Measurements from ENCODE around the gene TTLL5.

Gene TTLL5

DNA sequence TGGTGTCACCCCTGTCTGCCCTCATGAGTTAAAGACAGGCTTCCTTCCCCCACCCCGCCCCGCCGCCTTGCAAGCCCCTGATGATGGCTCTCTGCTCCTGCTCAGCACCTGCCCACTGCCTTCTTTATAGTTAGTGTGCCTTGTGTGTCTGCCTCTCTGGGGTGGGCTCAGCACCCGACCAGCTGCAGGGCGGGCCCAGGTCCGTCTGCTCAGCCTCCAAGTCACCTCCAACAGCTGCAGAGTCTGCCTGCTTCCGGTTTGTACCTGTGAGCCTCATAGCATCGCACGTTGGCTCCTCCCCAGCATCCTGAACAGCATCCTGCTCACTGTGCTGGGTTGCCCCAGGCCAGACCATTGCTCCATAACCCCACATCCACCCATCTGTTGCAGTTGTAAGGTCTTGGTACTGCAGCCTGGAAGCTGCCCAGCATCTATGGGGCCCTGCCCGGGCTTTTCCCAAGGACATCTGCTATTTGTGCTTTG, 317.2 kb downstream of the TTLL5 start:
- DNase-seq, result no peak

DNA sequence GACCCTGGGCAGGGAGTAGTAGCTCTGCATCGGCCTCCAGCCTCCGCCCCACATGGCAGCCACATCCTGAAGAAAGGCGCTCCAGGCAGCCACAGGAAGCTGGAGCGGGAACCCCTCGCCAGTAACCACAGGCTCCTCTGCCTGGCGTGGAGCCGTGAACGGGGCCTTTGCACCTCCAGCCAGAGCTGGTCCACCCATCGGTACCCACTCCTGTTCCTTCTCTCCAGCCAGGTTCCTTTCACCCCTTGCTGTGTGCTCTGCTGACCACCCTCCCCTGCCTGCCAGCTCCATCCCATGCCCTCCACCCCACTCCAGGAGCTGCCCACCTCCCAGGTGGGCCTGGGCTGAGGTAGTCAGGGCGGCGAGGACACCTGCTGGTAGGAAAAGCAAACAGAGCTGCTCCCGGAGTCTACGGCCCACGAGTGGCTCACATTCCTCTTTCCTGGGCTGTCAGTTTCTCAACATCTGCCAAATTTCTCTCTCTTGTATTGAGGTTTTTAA, 318.1 kb downstream of the TTLL5 start:
- no peak for DNase-seq

DNA sequence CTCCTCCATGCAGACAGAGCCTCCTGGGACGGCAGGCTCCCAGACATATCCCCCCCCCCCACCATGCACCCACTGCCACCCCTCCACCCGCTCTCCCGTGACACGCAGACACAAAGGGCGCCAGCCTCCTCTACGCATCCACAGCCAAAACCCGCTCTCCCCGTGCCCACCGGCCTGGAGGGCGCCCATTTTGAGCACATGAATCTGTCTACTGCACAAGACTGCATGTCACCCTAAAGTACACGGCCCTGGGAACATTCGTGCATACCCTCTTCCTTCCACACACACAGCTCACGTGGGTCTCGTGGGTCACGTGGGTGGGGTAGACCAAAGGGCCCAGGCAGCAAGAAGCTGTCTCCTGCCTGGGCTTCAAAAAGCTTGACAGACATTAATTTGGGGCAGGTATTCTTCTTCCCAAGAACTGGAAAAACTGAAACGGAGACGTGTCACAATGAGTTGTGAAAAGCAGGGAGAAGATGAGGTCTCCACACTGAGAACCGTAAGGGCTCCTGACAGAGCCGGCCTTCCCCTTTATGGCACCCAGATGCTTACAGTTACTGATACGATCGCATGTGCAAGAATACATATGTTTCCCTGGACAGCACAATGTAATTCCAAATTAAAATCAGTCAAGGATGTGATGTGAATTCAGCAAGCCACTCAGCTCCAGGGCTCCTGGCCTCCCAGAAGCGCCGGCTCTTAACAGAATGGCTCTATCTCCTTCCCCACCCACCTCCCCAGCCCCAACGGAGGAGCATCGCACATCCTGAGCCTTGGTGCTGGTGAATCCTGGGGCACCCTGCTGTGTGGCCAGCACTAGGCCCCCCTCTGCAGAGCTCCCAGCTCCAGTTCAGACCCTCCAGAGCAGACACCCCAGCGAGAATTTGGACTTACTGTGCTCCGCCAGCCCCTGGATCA, 318.9 kb downstream of the TTLL5 start:
- DNase-seq, result no peak

DNA sequence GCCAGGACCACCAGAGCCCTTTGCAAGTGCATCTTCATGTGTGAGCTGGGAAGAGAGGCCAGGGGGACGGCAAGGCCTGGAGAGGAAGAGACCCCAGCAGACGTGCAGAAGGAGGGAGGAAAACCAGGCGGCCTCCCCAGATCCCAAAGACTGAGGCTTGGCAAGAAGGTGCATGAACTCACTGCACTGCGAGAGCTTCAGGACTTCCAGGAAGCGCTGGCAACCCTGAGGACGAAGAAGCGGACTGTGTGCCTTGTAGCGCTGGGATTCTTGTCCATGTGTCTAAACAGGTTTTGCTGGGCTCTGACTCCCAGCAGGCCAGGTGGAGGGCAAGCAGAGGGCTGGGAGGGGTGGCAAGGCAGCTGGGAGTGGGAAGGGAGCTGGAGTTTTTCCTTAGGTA, 319.8 kb downstream of the TTLL5 start:
- DNase-seq, result no peak

DNA sequence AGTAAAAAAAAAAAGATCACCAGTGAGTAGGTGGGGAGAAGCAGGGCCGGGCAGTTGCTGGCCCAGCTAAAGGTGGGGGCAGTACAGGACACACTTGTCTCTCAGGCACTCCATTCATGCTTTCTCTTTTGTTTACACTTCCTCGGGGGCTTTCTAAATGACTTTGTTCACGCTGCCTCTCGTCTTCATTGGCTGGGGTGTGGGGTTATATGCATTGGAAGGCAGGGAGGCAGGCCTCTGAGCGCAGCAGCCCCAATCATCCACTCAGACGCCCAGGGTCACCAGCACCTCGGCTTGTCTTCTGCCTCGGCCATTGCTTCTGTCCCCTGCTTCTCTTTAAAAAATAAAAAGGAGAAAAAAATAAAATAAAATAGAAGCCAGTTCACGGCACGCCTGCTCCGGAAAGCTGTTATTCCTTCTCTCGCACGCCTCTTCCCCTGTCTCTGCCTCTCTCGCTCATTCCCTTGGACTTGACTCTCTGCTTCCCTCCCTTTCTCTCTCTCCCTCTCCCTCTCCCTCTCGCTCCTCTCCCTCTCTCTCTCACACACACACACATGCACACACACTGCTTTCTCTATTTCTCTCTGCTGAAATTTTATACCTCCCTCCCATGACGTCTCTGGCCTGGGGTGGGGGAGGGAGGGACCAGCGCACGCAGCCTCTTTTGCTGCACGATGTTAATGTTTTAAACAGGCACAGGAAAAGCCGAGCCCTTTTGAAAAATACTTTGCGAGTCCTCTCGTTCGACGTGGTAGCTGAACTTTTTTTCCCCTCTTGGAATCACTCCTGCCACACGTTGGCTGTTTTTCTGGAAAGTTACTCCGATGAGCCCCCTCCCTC, 320.6 kb downstream of the TTLL5 start, which contains the start of gene TGFB3:
Gene TGFB3, minus strand, starts transcription at position 570 of the 840 bp plus-strand sequence. CDS start 1,102 bp downstream, outside the sequence.
- no peak for DNase-seq

DNA sequence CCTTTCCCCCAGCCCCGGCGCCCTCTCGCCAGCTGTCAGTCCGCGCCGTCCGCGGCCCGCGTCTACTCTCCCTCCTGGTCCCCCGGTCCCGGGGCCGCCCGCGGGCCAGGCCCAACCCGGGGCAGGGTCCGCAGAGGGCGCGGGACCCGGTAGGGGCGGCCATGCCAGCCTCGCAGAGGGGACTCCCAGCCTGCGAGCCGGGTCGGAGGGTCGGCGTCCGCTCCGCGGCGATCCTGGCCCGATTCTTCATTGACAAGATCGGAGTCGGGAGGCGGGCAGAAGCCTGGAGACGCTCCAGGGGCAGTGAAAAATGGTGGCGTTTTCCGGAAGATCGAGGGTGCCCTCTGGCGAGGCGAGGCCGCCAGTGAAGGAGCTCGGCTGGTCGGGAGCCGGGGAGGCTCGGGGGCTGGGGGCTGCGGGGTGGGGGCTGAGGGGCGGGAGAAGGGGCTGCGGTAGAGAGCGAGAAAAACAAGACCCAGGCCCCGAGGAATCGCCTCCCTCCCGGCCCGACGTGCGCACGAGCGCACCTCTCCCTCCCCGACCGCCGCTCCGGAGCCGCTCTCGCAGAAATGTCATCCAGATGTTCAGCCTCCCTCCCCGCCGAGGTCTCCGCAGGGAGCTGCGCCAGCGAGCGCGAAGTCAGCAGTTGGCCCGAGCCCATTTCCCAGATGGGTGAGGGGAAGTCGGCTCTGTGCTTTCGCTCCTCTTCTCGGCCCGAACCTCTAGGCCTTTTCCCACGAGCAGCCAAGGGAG, 321.4 kb downstream of the TTLL5 start:
- DNase-seq, result peak; percentile 56

DNA sequence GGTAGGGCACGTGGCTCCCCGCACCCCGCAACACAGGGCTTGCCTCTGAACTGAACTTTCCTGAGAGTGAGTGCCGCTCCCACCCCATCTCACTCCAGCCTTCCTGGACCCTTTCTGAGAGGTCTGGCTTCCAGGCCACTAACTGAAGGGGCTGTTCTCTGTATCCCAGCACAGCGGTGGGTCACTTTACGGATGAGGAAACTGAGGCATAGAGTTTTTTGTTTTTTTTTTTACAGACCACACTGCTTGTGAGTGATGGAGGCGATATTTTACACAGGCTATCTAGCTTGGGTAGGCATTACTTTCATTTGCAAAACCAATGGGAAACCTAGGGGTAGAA, 321.9 kb downstream of the TTLL5 start:
- DNase-seq, result no peak

DNA sequence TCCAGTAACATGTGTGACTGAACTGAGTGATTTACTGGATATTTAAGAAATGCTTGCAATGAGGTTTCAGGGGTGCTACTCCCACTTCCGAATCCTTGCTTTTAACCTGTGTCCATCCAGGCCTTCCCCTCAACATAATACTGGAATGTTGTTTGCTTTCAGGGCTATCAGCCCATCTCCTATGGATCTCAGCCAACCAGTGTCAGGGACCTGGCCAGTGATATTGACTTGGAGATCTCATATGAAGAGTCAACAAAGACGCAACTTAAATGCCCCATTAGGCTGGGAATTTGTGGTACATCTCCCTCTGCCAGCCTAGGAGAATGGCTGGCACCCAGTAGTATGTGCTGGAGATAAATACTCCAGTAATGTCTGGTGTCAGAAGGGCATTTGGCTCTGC, 323.6 kb downstream of the TTLL5 start:
- no peak for DNase-seq

DNA sequence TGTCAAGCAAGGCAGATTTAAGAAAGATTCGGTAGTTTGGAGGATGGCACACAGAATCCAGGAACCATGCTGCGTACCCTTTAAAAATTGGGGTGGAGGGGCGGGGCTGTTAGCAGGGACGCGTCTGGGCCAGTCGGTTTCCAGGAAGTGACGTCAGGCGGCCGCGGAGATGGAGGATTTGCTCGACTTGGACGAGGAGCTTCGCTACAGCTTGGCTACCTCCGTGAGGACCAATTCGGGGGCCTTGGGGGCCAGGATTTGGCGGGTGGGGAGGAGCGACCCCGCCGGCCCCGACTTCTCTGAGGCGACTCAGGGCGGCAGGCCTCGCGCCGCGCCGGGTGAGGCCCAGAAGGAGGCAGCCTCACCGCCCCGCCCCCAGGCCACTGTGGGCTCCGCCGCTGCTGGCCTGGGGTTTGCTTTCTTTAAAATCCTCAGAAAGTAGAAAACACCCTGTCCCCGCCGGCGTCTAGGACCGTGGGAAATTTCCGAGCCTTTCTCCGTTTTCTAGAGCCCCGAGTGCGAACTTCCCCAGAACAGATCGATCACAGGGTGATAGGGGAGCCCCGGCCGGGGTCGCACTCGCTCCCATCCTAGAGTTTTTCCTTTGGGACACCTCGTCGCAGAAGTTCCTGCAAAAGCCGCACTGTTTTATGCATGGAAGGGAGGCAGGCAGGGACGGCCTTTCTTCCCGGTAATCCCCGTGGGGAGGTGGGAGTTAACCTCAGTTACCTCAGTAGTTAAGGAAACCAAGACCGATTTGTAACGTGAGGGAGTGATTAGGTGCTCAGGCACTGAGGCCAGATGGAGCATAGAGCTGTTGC, 324.8 kb downstream of the TTLL5 start, which contains the start of gene IFT43:
Gene IFT43, plus strand, starts transcription at position 146 of the 821 bp plus-strand sequence. Its CDS starts 24 bp downstream, at position 170.
- peak; percentile 52 for DNase-seq

DNA sequence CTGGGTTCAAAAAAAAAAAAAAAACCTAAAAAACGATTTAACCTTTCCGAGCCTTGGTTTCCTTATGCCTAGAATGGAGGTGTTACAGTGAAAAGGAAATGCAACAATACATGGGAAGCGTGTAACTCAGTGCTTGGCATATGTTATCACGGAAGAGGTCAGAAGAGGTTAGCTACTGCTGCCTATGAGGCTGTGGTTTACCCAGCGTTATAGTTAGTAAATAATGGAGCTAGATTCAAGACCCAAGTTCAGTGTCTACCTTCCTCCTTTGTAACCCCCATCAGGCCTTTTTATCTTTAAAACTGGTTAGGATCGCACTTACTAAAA, 325.4 kb downstream of the TTLL5 start:
- no peak for DNase-seq

DNA sequence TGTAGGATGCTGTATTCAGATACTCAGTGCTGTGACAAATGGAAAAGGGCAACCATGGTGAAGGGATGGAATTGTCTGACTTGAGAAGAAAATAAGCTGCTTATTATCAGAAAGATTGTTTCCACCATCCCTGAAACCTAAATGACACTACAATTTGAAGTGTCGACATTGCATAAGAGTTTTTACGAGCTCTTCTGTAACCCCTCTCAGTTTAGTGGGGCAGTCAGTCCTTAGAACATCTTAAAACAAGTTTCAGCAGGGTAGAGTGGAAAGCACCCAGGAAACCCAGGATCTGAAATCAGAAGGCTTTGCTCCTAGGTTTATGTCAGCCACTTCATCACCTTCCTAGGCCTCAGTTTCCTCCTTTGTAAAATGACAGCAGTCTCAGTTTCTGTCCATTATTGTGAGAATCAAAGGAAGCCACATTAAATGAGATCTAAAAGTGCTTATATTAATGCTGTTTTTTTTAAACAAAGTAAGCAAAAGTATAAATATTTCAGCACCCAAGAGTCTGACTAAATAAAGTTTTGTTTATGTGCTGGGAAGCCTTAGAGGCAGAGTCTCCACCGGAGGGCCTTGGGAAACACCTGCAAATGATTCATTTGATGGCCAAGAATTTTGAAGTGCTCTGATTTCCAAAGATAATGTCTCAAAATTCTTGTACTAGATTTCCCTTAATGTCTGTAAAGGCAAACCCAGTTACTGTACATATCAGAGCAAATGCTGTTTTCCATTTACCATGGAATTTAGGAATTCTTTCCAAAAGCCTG, 326.3 kb downstream of the TTLL5 start:
- DNase-seq, result no peak

DNA sequence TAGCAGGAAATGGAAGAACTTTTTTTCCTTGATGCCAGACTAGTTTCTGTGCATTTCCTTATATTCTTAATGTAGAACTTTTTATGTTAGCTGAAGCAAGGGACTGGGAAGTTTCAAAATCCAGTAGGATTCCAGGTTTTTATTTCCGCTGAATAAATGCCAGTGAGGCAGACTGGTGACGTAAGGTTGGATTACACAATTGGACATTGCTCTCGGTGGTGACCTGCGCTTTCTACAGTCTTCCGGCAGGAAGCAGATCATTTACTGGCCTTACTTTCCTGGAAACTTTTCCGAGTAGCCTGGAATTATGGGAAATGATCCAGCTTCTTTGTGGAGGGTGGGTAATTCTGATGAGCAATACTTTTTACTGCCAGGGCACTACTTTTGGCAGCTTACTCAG, 328.1 kb downstream of the TTLL5 start:
- no peak for DNase-seq

DNA sequence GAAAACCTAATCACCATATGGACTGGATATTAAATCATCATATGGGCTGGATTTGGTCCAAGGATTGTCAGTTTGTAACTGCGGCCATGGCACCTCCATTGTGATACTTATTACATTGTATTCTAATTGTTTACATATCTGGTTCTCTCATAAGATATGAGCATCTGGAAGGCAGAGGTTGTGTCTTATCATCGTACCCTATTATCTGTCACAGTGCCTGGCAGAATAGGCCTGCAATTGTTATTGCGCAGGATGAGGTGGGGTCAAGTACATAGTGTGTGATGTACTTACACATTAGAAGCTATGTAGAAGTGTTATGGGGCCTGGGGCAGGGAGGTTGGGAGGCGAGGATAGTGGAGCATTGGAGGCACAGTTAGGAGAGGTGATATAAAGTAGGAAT, 329.3 kb downstream of the TTLL5 start:
- DNase-seq, result no peak

DNA sequence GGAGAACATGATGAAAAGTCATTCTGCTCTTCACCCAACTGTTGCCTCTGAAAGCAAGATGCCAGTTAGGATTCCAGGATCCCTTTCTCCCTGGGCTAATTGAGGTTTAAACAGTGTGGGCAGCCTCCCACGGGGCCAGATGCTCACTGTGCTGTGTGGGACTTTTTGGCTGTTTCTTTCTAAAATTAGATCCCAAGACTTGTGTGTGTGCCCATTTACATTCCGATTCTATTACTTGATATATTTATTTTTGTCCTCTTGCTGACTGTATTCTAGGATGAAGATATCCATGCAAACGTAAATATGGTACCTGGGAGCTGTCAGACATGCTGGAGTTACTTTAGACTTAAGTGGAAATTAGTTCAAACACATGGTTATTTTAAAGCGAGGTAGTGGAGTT, 330.7 kb downstream of the TTLL5 start:
- no peak for DNase-seq

DNA sequence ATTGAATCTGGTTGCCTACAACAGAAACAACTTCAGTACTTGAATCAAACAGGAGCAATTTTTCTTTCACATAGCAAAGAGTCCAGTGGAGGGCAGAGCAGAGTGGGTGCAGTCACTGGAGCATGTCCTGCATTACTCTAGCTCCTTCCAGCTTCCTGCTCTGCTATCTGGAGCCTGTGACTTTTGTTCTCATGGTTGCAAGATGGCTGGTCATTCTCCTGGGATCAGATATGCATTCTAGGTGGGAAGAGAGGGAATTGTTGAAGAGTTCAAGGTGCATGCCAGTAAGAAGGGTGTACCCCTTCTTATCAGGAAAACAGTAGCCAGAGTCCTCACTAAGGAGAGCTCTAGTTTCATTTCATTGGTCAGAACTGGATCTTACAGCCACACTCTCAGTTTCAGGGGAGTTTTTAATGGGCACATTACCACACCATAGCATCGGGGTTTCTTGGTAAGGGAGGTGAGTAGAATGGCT, 332.6 kb downstream of the TTLL5 start:
- DNase-seq, result no peak

DNA sequence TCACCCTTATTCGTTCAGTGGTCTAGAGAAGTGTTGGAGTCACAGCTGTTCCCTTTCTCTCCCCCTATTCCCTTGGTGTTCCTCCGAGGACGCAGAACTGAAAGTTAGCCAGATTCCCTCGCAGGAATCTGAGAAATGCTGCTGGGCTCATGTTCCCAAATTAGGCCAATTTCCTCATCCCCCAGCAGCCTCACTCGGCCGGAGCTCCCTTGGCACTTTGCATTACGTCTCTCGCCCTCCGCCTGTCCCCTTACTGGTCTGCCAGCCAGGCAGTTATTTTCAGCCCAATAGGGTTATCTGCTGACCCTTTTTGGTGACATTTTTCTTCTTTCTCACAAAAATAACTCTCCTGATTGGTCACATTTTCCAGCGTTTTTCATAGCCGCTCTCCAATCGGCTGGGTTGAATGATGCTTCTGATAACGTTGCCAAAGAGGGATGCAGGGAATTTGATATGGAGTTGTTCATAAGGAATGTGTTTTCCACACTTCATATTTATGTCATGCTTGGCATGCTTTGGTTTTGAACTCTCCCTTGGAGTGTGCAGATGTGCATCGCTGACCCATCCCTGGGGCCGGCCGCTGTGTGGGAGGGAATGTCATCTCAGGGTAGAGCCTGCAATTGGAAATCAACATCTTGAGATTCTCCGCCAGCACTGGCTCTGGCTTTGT, 334.5 kb downstream of the TTLL5 start:
- no peak for DNase-seq

DNA sequence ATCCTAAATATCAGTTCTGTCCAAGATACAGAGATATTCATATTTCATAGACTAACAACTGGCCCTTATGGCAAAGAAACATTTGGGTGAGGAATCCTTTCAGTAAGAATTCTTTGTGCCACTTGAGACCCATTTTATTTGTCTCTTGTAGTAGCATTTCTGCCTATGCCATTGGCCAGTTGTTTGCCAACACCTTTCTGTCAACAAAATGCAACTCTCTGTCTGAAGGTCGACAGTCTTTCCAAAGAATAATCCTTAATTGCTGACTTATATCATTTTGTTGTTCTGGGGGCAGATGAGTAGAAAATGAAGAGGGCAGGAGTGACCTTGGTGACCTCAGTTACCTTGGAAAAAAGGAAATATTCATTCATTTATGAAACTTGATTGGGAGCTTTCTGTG, 335.4 kb downstream of the TTLL5 start:
- no peak for DNase-seq

DNA sequence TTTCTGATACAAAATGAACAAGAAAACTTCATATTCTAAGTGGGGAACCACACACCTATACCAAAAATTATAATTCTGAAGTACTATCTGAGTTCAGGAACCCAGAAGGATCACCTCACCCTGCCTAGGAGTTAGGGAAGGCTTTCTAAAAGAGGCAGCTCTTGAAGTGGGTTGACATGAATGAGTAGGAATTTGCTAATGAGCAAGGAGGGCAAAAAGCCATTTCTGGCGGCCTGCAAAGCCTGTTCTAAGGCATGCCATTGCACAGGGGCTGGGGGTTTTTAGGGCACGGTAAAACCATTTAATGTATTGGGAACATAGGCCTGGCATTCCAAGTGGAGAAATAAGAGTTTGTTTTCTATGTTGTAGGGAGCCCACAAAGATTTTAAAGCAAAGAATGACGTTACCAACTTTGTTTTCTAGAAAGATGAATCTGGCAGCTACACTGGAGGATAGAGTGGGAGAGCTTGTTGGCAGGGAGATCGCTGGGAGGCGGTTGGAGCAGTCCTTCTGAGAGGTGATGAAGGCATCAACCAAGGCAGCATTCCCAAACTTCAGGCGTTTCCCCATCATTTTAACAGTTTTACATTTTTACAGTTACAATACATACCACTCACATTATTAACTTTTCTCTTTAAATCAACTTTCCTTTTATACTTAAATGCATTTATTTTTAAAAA, 338.6 kb downstream of the TTLL5 start:
- DNase-seq, result no peak

DNA sequence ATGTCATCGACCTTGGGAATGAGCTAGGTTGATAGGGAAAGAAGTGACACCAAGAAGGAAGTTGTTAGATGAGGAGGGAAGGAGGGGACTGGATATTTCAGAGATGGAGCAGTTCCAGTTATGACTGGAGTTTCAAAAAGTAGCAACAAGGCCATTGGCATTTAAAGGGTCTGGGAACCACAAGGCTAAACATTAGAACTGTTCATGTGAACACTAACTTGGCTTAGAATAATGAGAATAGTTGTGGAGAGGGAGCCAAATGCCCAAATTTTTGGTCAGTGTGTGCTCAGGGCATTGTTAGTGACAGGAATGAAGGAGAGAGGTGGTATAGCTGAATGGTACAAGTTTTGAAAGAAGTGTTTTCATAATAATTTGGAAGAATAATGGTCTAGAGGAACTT, 341.3 kb downstream of the TTLL5 start:
- DNase-seq, result no peak

All from KG1 (cell line).